ENCODE data around the gene SF3A1. TPM values are rescaled to one million over a fixed set of nuclear protein-coding genes. Genes with fewer than 3 reads are reported as not detected.
A peak's percentile ranks its signal among the peaks of the same experiment; 100 is the strongest.

SF3A1 gene
- total RNA-seq, 2 donors from 2014 or later = 151 to 194 TPM

GRCh38 chr22:30390974-30391691 is 34.4 kb upstream of the SF3A1 start:
- Histone ChIP-seq H3K36me3 (no peaks in the 10 kb centered on the region), H3K9me3 (no peaks in the 10 kb centered on the region), H3K4me1 (peaks cover 5% of the 10 kb centered on the region), H3K9ac (ENCODE audit: low read depth in 2 of 2, low read length in 2 of 2) (no peak overlapping the region), H3K4me3 (no peak overlapping the region), H3K27me3 (no peaks in the 10 kb centered on the region), H3K27ac (no peak overlapping the region)
- peak; percentile 90 for TF ChIP-seq CTCF (IDR thresholded peaks at IDR 0.05)
- intact Hi-C loops (cut with DNase I) = loop anchor here (2.0 to 5.0 kb wide), 2 partner anchors 36 to 94 kb away; partner anchors contain the start of gene MTFP1
- DNase-seq = peak; percentile 78

GRCh38 chr22:30386960-30387827 is 30.5 kb upstream of the SF3A1 start, which contains the start of gene RNF215:
Gene RNF215 (minus strand): TSS chr22:30387411. CDS start chr22:30387313, 98 bp downstream.
- DNase-seq = peak; percentile 85
- no peak within 1 kb of the TSS for H3K27ac ChIP-seq
- no peaks in the 10 kb centered on the region for H3K36me3 ChIP-seq
- TF ChIP-seq CTCF (IDR thresholded peaks at IDR 0.05) = peak; percentile 89
- H3K9me3 ChIP-seq = no peaks in the 10 kb centered on the region
- H3K4me1 ChIP-seq = peaks cover 5% of the 10 kb centered on the region
- no peaks in the 10 kb centered on the region for H3K27me3 ChIP-seq
- peak within 1 kb of the TSS; percentile 66 to 78 for H3K9ac ChIP-seq (ENCODE audit: low read depth in 2 of 2, low read length in 2 of 2)
- intact Hi-C loops (cut with DNase I) = loop anchor here (2.0 to 5.0 kb wide), 3 partner anchors 100 to 280 kb away; no protein-coding TSS in a partner anchor
- peak within 1 kb of the TSS; percentile 44 for H3K4me3 ChIP-seq

GRCh38 chr22:30386608-30386959 is 29.9 kb upstream of the SF3A1 start:
- intact Hi-C loops (cut with DNase I) = loop anchor here (2.0 to 5.0 kb wide), 3 partner anchors 100 to 279 kb away; no protein-coding TSS in a partner anchor

GRCh38 chr22:30385942-30386341 is 29.2 kb upstream of the SF3A1 start:
- no peak for DNase-seq
- H3K4me1 ChIP-seq = peaks cover 5% of the 10 kb centered on the region
- no peaks in the 10 kb centered on the region for H3K36me3 ChIP-seq
- intact Hi-C loops (cut with DNase I) = loop anchor here (2.0 to 5.0 kb wide), 3 partner anchors 99 to 279 kb away; no protein-coding TSS in a partner anchor
- no peaks in the 10 kb centered on the region for H3K9me3 ChIP-seq
- no peak overlapping the region for H3K4me3 ChIP-seq
- no peaks in the 10 kb centered on the region for H3K27me3 ChIP-seq
- H3K9ac ChIP-seq (ENCODE audit: low read depth in 2 of 2, low read length in 2 of 2) = peak overlapping the region; percentile 66 to 78
- H3K27ac ChIP-seq = no peak overlapping the region
- TF ChIP-seq CTCF (IDR thresholded peaks at IDR 0.05) = no peak

More at GRCh38 chr22:30386608-30386959, 29.9 kb upstream of the SF3A1 start:
- Histone ChIP-seq H3K9me3 (no peaks in the 10 kb centered on the region), H3K27me3 (no peaks in the 10 kb centered on the region), H3K27ac (no peak overlapping the region), H3K4me3 (peak overlapping the region; percentile 44), H3K36me3 (no peaks in the 10 kb centered on the region), H3K4me1 (peaks cover 5% of the 10 kb centered on the region), H3K9ac (ENCODE audit: low read depth in 2 of 2, low read length in 2 of 2) (peak overlapping the region; percentile 66 to 78)
- DNase-seq = peak; percentile 21
- TF ChIP-seq CTCF (IDR thresholded peaks at IDR 0.05) = no peak

- TF ChIP-seq CTCF (IDR thresholded peaks at IDR 0.05) = no peak
- H3K4me1 ChIP-seq = peaks cover 5% of the 10 kb centered on the region
- H3K4me3 ChIP-seq = no peak overlapping the region
- no peak overlapping the region for H3K9ac ChIP-seq (ENCODE audit: low read depth in 2 of 2, low read length in 2 of 2)
- no peaks in the 10 kb centered on the region for H3K27me3 ChIP-seq
- no peak for DNase-seq
- H3K36me3 ChIP-seq = no peaks in the 10 kb centered on the region
- no peak overlapping the region for H3K27ac ChIP-seq
- intact Hi-C loops (cut with DNase I) = no loop called here
- no peaks in the 10 kb centered on the region for H3K9me3 ChIP-seq
Observed at GRCh38 chr22:30383061-30383460, 26.4 kb upstream of the SF3A1 start.
